ENCODE measurements around the gene MYL3.

The MYL3 gene

DNA sequence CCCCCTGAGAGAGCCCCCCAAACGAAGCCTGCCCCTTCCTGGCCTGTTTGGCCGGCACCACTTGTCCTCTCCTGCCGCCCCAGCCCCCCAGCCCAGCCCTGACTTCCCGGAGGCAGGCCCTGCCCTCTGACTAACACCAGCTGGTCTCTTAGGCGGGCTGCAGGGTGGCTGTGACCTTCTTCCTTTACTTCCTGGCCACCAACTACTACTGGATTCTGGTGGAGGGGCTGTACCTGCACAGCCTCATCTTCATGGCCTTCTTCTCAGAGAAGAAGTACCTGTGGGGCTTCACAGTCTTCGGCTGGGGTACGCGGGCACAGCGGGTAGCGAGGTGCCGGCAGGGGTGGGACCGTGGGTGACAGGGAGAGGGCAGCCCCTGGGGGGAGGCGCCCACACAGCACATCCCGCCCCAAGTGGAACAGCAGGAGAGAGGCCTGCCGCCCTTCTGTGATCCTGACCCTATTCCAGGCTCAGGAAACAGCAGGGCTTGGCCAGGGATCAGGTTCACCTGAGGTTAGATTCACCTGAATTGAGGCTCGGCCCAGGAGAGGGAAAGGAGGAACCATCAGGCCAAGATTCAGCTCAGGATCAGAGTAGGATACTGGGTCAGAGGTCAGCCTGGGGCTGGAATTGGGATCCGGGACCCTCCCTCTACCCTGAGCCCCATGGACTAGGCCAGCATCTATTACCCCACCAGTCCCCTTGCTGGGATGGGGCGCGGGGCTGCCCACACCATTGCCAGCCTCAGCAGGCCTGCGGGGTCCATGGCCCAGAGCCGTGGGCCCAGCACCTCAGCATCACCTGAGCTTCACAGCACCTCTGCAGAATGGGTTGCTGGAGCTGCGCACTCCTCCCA, 36.1 kb upstream of the MYL3 start:
- DNase-seq (ENCODE audit: low read depth in 2 of 2), result no peak

GRCh38 chr3:46898321-46899150, 35.3 kb upstream of the MYL3 start:
- DNase-seq (ENCODE audit: low read depth in 2 of 2), result no peak

DNA sequence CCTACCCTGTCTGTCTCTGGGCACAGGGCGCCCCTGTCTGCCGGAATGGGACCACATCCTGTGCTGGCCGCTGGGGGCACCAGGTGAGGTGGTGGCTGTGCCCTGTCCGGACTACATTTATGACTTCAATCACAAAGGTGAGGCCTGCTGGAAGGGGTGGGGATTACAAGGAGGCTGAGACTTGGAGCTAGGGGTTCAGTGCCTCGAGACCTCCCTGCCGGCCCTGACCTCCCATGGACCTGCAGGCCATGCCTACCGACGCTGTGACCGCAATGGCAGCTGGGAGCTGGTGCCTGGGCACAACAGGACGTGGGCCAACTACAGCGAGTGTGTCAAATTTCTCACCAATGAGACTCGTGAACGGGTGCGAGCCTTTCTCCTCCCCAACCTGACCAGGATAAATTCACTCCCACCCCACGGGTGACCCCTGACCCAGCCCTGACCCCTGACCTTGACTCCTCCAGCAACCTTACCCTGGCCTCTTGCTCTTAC, 34.6 kb upstream of the MYL3 start:
- no peak for DNase-seq (ENCODE audit: low read depth in 2 of 2)

DNA sequence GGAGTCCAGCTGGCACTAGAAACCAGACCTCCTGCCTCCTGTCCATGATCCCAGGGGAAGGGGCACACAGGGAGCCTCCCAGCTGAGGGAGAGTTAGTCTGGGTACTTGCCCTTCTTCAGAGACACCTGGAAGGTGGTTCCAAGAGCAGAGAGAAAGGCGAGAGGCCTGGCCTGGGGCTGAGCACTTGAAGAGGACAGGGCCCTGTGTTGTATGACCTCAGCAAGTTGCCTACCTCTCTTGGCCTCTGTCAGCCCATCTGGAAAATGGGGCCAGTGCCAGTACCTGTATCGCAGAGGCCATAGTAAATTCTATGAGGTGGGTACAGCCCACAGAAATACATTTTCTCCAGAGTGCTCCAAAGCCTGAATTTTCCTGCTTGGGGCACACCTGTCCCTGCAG, 33.8 kb upstream of the MYL3 start:
- DNase-seq (ENCODE audit: low read depth in 2 of 2), result no peak

GRCh38 chr3:46896386-46896785, 33.1 kb upstream of the MYL3 start:
- DNase-seq (ENCODE audit: low read depth in 2 of 2), result no peak

GRCh38 chr3:46895761-46896160, 32.5 kb upstream of the MYL3 start:
- DNase-seq (ENCODE audit: low read depth in 2 of 2), result no peak

DNA sequence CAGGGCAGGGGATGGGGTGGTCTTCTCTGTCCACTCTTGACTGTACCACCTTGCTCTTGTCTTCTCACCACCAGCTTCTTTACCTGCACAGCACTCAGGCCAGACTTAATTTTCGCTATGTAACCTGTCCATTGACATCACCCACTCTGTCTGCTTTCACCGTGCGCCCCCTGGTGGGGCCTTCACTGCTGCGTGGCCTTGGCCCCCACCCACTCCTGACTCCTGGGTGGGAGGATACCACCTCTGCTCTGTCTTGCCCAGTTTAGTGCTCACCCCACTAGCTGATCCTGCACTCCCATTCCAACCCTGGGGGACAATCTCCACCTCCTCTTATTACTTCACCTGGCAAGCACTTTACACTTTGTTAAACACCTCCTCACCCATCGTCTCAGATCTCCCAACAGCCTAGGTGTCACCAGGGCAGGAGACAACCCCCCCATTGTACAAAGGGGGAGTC, 32.0 kb upstream of the MYL3 start:
- peak; percentile 46 to 65 for DNase-seq (ENCODE audit: low read depth in 2 of 2)

DNA sequence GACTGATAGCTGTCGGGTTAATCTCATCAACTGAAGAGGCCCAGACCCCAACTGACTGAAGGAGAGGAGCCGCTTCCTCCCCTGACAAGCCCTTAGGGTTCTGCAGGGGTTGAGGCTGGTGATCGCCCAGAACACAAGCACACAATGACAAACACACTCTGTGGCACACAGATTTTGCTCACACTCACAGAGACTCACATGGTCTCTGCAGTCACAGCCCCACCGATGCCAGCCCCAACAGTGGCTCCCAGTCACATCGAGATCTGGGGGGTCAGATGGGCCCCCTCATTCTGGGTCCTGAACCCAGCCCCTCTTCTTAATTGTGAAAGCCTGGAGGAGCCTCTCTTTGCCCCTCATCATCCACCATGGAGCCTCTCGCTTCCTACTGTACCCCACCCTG, 31.0 kb upstream of the MYL3 start:
- DNase-seq (ENCODE audit: low read depth in 2 of 2), result no peak

GRCh38 chr3:46893763-46894162, 30.5 kb upstream of the MYL3 start:
- no peak for DNase-seq (ENCODE audit: low read depth in 2 of 2)

DNA sequence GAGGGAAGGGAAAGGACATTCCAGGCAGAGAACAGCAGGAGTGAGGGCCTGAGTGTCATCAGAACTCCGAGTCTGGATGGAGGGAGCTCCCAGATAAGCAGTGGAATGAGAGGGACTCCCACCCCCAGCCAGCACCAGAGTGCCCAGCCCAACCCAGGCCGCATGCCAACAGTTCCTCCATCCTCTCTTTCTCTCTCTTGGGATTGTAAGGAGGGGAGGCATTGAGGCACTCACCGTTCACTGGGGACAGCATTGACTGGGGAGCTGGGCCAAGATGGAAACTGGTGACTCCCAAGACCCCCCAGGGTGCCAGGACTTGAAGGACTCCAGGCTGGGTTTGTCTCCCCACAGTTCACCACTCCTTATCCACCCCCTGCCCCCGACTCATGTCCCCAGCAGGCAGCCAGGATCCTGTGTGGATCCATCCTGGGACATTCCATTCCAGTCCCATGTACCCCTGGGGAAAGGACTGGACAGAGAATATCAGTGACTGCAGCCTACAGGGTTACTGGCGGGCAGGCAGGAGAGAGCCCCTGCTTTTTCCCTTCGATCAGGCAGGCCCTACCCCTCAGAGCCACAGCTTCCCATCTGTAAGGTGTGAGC, 30.0 kb upstream of the MYL3 start:
- DNase-seq (ENCODE audit: low read depth in 2 of 2), result no peak

DNA sequence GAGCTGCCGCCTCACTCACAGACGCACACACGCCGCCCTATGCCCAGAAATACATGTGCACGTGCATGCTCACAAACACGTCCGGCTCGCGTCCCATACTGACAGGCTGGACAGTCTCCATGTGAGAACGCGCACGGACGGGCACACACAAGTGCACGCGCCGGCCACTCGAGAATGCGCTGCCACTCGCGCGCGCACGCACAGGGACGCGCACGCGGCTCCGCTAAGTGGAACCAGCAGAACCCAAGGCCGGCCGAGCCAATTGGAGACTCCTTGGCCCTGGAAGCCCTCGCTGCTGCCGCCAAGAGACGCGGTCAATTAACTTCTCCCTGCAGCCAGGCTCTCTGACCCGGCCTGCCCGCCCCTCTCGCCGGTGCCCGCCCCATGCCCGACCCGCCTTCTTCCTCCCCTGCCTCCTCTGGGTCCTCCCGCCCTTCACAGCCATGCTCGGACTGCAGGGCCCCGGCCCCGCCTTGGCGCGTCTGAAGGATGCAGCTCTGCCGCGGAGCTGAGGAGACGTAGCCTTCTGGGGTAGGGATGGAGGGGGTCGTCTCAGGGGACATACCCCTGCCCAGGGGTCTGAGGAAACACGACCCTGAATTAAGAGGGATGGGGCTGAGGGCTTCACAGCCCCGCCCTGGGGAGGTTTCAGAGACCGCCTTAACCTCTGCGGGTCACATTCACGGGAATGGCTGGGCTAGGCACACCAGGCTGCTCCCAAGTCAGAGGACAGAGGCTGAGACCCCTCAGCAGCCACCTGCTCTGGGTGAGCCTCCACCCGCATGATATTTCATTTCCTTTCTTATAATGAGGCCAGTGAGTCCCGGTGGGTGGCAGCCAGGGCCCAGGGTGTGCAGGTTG, 29.3 kb upstream of the MYL3 start:
- no peak for DNase-seq (ENCODE audit: low read depth in 2 of 2)

GRCh38 chr3:46891132-46891531, 27.9 kb upstream of the MYL3 start:
- no peak for DNase-seq (ENCODE audit: low read depth in 2 of 2)

- no peak for DNase-seq (ENCODE audit: low read depth in 2 of 2)
These were observed 26.9 kb upstream of the MYL3 start for GRCh38 chr3:46890132-46890531.

- no peak for DNase-seq (ENCODE audit: low read depth in 2 of 2)
These were observed 26.3 kb upstream of the MYL3 start for GRCh38 chr3:46889381-46890110.

GRCh38 chr3:46888705-46889104, 25.5 kb upstream of the MYL3 start:
- DNase-seq (ENCODE audit: low read depth in 2 of 2), result no peak

DNA sequence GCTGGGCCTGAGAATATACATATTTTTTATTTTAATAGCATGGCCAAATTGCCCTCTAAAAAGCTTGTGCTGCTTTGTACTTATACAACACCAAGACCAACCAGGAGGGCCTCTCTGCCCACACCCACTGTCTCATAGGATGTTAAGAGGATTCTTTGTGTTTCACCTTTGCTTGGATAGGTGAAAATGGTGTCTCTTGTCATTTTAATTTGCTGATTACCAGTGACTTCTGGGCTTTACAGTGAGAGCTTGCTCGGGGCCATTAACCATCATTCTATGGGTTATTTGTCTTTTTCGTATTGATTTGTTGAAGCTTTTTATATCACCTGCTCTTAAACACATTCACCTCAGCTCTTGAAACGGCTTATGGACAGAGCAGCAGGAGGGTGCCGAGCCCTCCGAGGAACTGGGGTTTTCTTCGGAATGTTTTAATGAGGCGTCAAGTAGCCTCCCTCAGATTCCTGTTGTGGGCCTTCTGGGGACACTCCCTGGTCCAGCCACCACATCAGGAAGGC, 24.8 kb upstream of the MYL3 start:
- no peak for DNase-seq (ENCODE audit: low read depth in 2 of 2)

DNA sequence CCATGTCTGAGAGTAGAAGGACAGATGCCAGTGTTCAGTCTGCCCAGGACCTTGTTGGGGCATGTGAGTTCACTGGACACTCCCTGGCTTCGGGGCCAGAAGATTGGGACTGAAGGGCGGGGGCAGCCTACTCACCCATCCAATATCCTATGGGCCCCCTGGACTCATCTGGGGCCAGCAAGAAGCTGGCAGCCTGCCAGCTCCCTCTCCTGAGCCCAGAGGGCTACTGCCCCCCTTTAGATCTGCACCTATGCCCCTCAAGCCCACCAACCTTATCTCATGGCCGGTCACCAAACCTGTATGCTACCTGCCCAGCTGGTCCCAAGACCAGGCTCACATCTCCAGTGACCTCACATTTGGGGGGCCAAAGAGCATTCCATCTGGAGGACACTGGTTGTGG, 22.4 kb upstream of the MYL3 start:
- DNase-seq (ENCODE audit: low read depth in 2 of 2), result no peak

DNA sequence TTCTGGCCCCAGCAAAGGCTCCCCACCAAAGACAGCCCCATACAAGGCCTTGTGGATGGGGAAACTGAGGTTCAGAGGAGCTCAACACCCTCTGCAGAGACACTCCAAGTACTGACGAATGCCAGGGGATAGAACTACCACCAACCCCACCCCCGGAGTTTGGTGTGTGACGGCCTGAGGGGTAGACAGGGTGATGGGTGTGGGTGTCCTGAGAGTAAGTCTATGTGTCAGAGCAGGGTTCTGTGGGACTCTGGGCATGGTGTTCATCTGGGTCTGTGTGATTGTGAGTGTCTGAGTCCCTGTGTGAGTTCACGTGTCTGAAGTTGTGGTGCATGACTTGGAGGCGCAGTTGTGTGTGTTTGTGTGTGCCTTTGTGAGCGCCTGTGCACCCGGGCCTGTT, 21.7 kb upstream of the MYL3 start:
- no peak for DNase-seq (ENCODE audit: low read depth in 2 of 2)

GRCh38 chr3:46884427-46884826, 21.2 kb upstream of the MYL3 start:
- DNase-seq (ENCODE audit: low read depth in 2 of 2), result no peak

- no peak for DNase-seq (ENCODE audit: low read depth in 2 of 2)
These were observed 20.6 kb upstream of the MYL3 start for GRCh38 chr3:46883830-46884185.
